GM23338 (cell line): ENCODE data around the gene CCDC178. TPM values are rescaled to one million over a fixed set of nuclear protein-coding genes. Genes with fewer than 3 reads are reported as not detected.
A peak's percentile ranks its signal among the peaks of the same experiment; 100 is the strongest.

ENCODE experiments used
- ATAC-seq: fragments of 200-7000 bp; cut with Tn5 transposase; 3 replicates; pipeline ENCODE4 v1.9.1; 2020
- DNase-seq: peaks from one replicate; pipeline ENCODE4 v3.0.0-alpha.2; 2015; ENCODE audit warnings: low spot score
- H2AFZ ChIP-seq: fragments of 200-600 bp; sonication (generic); 2 replicates; pipeline ENCODE4 v1.8.0; 2016; ENCODE audit warnings: antibody characterized with exemption, mild to moderate bottlenecking, moderate library complexity
- H3F3A ChIP-seq: fragments of 200-600 bp; sonication (generic); replicated peaks from 2 replicates; pipeline ENCODE4 v1.8.0; 2017; ENCODE audit warnings: antibody characterized with exemption, mixed run types, low read depth
- H3K27ac ChIP-seq: fragments of 200-600 bp; sonication (generic); 2 replicates; pipeline ENCODE4 v1.6.1; 2016; ENCODE audit warnings: low read depth
- H3K27me3 ChIP-seq: fragments of 200-600 bp; sonication (generic); 2 replicates; pipeline ENCODE4 v1.8.0; 2016; ENCODE audit warnings: mild to moderate bottlenecking, mixed run types, moderate library complexity; ENCODE audit not compliant: insufficient read depth
- H3K36me3 ChIP-seq: fragments of 200-600 bp; sonication (generic); 2 replicates; pipeline ENCODE4 v1.8.0; 2016; ENCODE audit warnings: mild to moderate bottlenecking; ENCODE audit not compliant: insufficient read depth
- H3K4me1 ChIP-seq: fragments of 200-600 bp; sonication (generic); 2 replicates; pipeline ENCODE4 v1.8.0; 2016; ENCODE audit warnings: mild to moderate bottlenecking, moderate library complexity; ENCODE audit not compliant: insufficient read depth
- H3K4me2 ChIP-seq: fragments of 200-600 bp; sonication (generic); 2 replicates; pipeline ENCODE4 v1.7.1; 2017; ENCODE audit warnings: mixed run types
- H3K4me3 ChIP-seq: fragments of 200-600 bp; sonication (generic); 2 replicates; pipeline ENCODE4 v1.6.1; 2016; ENCODE audit warnings: mixed run types
- H3K79me2 ChIP-seq: fragments of 200-600 bp; sonication (generic); replicated peaks from 2 replicates; pipeline ENCODE4 v1.8.0; 2017; ENCODE audit warnings: mild to moderate bottlenecking; ENCODE audit not compliant: insufficient read depth
- H3K9me2 ChIP-seq: fragments of 200-600 bp; sonication (generic); 2 replicates; pipeline ENCODE4 v1.8.0; 2017; ENCODE audit not compliant: insufficient read depth
- H4K20me1 ChIP-seq: fragments of 200-600 bp; sonication (generic); replicated peaks from 2 replicates; pipeline ENCODE4 v1.8.0; 2017; ENCODE audit warnings: mild to moderate bottlenecking; ENCODE audit not compliant: insufficient read depth
- H3K27ac Mint-ChIP-seq: 2 replicates; pipeline ENCODE4 v1.8.0; 2020; ENCODE audit warnings: inconsistent platforms, mild to moderate bottlenecking, moderate library complexity, mixed read lengths
- H3K27me3 Mint-ChIP-seq: 3 replicates; pipeline ENCODE4 v1.8.0; 2022; ENCODE audit warnings: low read depth, mild to moderate bottlenecking, moderate library complexity, mixed read lengths, inconsistent platforms; ENCODE audit not compliant: insufficient read depth, poor library complexity
- H3K36me3 Mint-ChIP-seq: 3 replicates; pipeline ENCODE4 v1.8.0; 2021; ENCODE audit warnings: low read depth, mild to moderate bottlenecking, inconsistent platforms, moderate library complexity, mixed read lengths
- H3K4me1 Mint-ChIP-seq: 3 replicates; pipeline ENCODE4 v1.8.0; 2020; ENCODE audit warnings: mild to moderate bottlenecking, inconsistent platforms, mixed read lengths
- H3K4me3 Mint-ChIP-seq: 3 replicates; pipeline ENCODE4 v1.8.0; 2021; ENCODE audit warnings: moderate library complexity, mild to moderate bottlenecking, inconsistent platforms, mixed read lengths
- H3K9me3 Mint-ChIP-seq: 3 replicates; pipeline ENCODE4 v1.8.0; 2020; ENCODE audit warnings: moderate library complexity, mild to moderate bottlenecking, inconsistent platforms, mixed read lengths
- CREB1 ChIP-seq: fragments of 250-450 bp; sonication (Bioruptor Pico); IDR thresholded peaks from 2 replicates; pipeline ENCODE4 v1.5.0; 2020; ENCODE audit warnings: low read depth, mild to moderate bottlenecking, moderate library complexity
- EZH2 ChIP-seq: fragments of 200-600 bp; sonication (generic); IDR thresholded peaks from one replicate; pipeline ENCODE4 v1.8.0; 2017; ENCODE audit warnings: antibody characterized with exemption, mild to moderate bottlenecking, low read depth; ENCODE audit not compliant: unreplicated experiment
- JUNB ChIP-seq: IDR thresholded peaks from one replicate; pipeline ENCODE4 v1.6.1; 2016; ENCODE audit warnings: antibody characterized with exemption; ENCODE audit not compliant: unreplicated experiment
- NANOG ChIP-seq: IDR thresholded peaks from 2 replicates; pipeline ENCODE4 v1.6.1; 2016; ENCODE audit warnings: antibody characterized with exemption, borderline replicate concordance
- POLR2AphosphoS5 ChIP-seq: IDR thresholded peaks from 2 replicates; pipeline ENCODE4 v1.6.1; 2016; ENCODE audit warnings: antibody characterized with exemption, low read depth
- STAT1 ChIP-seq: IDR thresholded peaks from one replicate; pipeline ENCODE4 v1.6.1; 2016; ENCODE audit warnings: antibody characterized with exemption; ENCODE audit not compliant: unreplicated experiment
- ZNF114 ChIP-seq: fragments of 250-450 bp; sonication (Bioruptor Pico); IDR thresholded peaks from 2 replicates; pipeline ENCODE4 v1.5.0; 2020; ENCODE audit warnings: mild to moderate bottlenecking, moderate library complexity
- ZNF331 ChIP-seq: fragments of 250-450 bp; sonication (Bioruptor Pico); IDR thresholded peaks from 2 replicates; pipeline ENCODE4 v1.5.0; 2020; ENCODE audit warnings: low read depth, mild to moderate bottlenecking, moderate library complexity
- polyA plus RNA-seq: library from polyadenylated mRNA; unstranded; fragments of >200 nt; fragmentation: Nextera tagmentation; extraction: Ambion mirVana; gene quantifications from 2 replicates; pipeline ENCODE4 v1.2.1, GENCODE V29; 2016
- total RNA-seq: library from RNA; depleted of rRNA; stranded (reverse); fragments of >200 nt; shearing (Covaris generic); gene quantifications from 2 replicates; pipeline ENCODE4 v1.2.3, GENCODE V29; 2014
- TF ChIP-seq, protein P1 (sequence below): IDR thresholded peaks from one replicate; pipeline ENCODE4 v1.6.1; 2018; ENCODE audit warnings: antibody characterized with exemption; ENCODE audit not compliant: unreplicated experiment
- TF ChIP-seq, protein P2 (sequence below): IDR thresholded peaks from 2 replicates; pipeline ENCODE4 v1.6.1; 2016; ENCODE audit warnings: antibody characterized with exemption
- TF ChIP-seq, protein P3 (sequence below), 2 experiments: fragments of 200-600 bp in 1 of 2; sonication (generic) in 1 of 2; conservative IDR thresholded peaks; 2 replicates each; pipeline versions ENCODE4 v1.5.1 to v1.6.1; 2016 to 2017; ENCODE audit warnings: antibody characterized with exemption in 2 of 2, low read depth in 2 of 2, mild to moderate bottlenecking in 2 of 2, moderate library complexity in 1 of 2

Gene CCDC178
- total and polyA plus RNA-seq, 2 experiments from 2014 or later, result 0.17 to 0.24 TPM

DNA sequence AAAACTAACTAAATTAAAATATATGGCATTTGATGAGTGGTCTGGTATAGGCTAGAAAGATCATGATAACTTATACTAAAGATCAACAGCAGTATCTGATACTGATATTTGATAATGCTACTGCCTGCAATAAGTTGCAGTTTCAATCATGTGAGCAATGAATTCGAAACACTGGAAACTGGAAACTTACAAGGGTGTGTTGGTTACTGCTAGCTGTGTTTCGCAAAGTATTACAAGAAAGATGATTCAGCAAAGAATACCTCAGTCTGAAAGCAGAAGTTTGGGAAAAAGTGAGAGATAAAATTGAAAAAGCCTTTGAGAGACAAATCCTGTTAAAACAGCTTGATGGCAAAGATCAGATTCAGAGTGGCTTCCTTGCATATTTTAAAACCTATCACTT lies 294.5 kb downstream of the CCDC178 start (continued):
- TF ChIP-seq POLR2AphosphoS5 (no peak), ZNF331 (CRISPR knock-in tag) (no peak), ZNF114 (CRISPR knock-in tag) (no peak), JUNB (no peak), EZH2 (no peak)
- TF ChIP-seq, protein P1, sequence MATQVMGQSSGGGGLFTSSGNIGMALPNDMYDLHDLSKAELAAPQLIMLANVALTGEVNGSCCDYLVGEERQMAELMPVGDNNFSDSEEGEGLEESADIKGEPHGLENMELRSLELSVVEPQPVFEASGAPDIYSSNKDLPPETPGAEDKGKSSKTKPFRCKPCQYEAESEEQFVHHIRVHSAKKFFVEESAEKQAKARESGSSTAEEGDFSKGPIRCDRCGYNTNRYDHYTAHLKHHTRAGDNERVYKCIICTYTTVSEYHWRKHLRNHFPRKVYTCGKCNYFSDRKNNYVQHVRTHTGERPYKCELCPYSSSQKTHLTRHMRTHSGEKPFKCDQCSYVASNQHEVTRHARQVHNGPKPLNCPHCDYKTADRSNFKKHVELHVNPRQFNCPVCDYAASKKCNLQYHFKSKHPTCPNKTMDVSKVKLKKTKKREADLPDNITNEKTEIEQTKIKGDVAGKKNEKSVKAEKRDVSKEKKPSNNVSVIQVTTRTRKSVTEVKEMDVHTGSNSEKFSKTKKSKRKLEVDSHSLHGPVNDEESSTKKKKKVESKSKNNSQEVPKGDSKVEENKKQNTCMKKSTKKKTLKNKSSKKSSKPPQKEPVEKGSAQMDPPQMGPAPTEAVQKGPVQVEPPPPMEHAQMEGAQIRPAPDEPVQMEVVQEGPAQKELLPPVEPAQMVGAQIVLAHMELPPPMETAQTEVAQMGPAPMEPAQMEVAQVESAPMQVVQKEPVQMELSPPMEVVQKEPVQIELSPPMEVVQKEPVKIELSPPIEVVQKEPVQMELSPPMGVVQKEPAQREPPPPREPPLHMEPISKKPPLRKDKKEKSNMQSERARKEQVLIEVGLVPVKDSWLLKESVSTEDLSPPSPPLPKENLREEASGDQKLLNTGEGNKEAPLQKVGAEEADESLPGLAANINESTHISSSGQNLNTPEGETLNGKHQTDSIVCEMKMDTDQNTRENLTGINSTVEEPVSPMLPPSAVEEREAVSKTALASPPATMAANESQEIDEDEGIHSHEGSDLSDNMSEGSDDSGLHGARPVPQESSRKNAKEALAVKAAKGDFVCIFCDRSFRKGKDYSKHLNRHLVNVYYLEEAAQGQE, result no peak

DNA sequence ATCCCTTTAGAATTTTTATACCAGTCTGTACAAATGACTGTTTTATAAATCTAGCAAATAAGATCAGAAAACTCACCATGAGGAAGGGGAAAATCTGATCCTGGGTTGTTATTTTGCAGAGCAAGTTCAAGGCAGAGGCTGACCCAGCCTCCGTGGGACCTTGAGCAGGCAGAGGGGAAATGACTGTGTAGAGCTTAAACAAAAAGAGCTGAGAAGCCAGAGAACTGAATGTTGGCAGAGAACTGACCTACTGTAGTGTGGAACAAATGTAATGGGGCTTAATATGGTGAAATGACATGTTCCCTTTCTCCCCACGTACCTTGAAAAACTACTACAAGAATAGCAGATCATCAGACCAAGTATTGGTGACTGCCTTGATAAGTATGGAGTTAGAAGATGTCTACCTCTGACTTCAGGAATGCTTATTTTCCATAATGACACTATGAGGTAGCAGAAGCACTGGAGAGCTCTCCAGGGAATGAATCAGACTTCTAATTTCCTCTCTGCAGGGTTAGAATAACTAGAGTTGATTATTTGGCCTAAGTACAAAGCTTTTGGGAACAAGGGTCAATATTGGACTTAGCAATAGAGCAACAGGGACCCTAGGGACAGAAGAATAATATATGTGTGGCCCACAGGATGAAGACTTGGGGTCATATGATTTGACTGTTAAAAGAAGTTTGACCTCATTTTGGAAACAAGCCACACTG lies 304.4 kb downstream of the CCDC178 start:
- no peak overlapping the region for H3K4me3 Mint-ChIP-seq
- Histone ChIP-seq H3K27me3 (no peaks in the 10 kb centered on the region), H3K4me3 (no peak overlapping the region), H3K79me2 (no peaks in the 10 kb centered on the region), H3K4me2 (no peak overlapping the region), H3K27ac (no peak overlapping the region), H3F3A (no peaks in the 10 kb centered on the region), H3K36me3 (no peaks in the 10 kb centered on the region), H3K9me2 (no peaks in the 10 kb centered on the region), H4K20me1 (no peaks in the 10 kb centered on the region), H3K4me1 (no peaks in the 10 kb centered on the region), H2AFZ (peak overlapping the region; percentile 39; the same call in 1 of the 2 replicates)
- H3K27me3 Mint-ChIP-seq, result no peaks in the 10 kb centered on the region
- TF ChIP-seq, protein P2, sequence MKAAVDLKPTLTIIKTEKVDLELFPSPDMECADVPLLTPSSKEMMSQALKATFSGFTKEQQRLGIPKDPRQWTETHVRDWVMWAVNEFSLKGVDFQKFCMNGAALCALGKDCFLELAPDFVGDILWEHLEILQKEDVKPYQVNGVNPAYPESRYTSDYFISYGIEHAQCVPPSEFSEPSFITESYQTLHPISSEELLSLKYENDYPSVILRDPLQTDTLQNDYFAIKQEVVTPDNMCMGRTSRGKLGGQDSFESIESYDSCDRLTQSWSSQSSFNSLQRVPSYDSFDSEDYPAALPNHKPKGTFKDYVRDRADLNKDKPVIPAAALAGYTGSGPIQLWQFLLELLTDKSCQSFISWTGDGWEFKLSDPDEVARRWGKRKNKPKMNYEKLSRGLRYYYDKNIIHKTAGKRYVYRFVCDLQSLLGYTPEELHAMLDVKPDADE, result no peak
- TF ChIP-seq CREB1 (CRISPR knock-in tag) (no peak), ZNF331 (CRISPR knock-in tag) (no peak), STAT1 (no peak), NANOG (no peak)
- TF ChIP-seq, protein P3, sequence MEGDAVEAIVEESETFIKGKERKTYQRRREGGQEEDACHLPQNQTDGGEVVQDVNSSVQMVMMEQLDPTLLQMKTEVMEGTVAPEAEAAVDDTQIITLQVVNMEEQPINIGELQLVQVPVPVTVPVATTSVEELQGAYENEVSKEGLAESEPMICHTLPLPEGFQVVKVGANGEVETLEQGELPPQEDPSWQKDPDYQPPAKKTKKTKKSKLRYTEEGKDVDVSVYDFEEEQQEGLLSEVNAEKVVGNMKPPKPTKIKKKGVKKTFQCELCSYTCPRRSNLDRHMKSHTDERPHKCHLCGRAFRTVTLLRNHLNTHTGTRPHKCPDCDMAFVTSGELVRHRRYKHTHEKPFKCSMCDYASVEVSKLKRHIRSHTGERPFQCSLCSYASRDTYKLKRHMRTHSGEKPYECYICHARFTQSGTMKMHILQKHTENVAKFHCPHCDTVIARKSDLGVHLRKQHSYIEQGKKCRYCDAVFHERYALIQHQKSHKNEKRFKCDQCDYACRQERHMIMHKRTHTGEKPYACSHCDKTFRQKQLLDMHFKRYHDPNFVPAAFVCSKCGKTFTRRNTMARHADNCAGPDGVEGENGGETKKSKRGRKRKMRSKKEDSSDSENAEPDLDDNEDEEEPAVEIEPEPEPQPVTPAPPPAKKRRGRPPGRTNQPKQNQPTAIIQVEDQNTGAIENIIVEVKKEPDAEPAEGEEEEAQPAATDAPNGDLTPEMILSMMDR (conservative IDR thresholded peaks at IDR 0.05; ENCODE audit: low read depth in 2 of 2), result no peak
- H3K27ac Mint-ChIP-seq, result 0 out of 2 replicates have a peak overlapping the region, but pooled peaks have one; percentile 22
- ATAC-seq, result no peak
- H3K4me1 Mint-ChIP-seq, result 0 out of 3 replicates have a peak, but pooled peaks cover 5% of the 10 kb centered on the region
- H3K9me3 Mint-ChIP-seq, result peaks cover 25% of the 10 kb centered on the region
- peaks cover 21% of the 10 kb centered on the region for H3K36me3 Mint-ChIP-seq
- no peak for DNase-seq
